Measurements from ENCODE around the gene PROCA1.

Gene PROCA1, protein sequence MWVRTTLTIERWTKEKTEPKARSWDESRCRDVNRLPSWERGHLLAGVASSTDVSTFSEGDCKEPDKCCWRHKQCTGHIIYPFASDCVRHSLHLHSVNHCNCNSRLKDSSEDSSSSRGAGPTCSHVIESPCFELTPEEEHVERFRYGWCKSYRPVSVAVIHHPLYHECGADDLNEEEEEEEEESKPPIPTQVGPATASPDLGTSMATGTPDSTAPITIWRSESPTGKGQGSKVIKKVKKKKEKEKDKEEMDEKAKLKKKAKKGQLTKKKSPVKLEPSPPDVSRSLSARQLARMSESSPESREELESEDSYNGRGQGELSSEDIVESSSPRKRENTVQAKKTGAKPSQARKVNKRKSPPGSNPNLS

DNA sequence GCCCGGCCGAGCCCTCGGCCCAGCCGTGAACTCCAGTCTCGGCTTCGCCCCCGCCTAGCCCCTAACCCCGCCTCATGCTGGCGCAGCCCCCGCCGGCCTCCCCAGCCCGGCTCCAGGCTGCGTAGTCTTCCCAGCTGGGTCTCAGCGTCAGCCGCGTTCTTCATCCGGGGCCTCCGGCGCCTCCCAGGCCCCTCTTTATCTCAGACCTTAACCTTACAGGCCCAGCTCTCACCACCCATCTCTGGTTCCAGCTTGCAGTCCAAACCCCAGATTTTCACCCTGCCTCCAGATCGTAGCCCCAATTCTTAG is at the start of gene PROCA1:
Gene PROCA1 (minus strand): TSS at position 166 of the 309 bp plus-strand sequence. CDS start 228 bp downstream, outside the sequence.
- DNase-seq, result peak; percentile 72

DNA sequence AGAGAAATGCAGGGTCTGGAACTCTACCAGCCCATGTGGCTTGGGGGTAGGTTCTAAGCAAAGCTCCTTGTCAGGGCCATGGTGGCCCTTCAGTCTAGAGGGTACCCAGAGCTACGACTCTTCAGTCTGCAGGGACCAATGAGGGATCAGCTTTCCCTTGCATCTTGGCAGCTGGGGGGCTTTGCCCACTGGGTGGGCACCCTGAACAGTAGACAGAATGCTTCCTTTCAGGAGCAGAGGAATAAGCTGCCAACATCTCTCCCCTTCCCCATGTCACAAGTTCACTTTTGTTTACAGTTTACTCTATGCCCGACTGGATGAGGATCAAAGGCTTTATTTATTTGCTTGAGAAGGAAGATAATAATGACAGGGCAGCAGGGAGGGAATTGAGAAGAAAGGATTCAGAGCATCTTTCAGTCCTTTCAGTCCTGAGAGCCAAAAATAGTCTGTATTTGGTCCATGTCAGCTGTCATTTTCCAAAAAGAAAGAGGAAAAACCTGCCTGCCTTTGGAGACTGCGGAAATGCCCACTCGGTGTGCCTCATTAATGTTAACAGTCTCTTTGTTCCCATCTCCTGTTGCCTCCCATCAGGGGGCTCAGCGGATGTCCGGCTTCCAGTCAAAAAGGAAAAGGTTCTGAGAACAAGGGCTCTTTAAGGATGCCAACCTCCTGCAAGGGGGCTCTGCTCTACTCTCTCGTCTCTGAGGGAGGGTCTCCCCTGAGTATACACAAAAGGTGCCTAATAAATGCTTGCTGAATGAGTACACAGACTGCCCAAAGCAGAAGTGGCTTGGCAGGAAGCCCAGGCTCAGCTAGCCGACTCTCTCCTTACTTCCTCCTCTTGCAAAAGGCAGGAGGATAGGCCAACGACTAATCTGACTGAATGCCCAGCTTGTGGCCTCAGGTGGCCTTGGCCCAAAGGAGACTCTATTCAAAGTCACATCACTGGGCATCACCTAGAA is 49.2 kb upstream of the PROCA1 start:
- peak; percentile 42 for DNase-seq

DNA sequence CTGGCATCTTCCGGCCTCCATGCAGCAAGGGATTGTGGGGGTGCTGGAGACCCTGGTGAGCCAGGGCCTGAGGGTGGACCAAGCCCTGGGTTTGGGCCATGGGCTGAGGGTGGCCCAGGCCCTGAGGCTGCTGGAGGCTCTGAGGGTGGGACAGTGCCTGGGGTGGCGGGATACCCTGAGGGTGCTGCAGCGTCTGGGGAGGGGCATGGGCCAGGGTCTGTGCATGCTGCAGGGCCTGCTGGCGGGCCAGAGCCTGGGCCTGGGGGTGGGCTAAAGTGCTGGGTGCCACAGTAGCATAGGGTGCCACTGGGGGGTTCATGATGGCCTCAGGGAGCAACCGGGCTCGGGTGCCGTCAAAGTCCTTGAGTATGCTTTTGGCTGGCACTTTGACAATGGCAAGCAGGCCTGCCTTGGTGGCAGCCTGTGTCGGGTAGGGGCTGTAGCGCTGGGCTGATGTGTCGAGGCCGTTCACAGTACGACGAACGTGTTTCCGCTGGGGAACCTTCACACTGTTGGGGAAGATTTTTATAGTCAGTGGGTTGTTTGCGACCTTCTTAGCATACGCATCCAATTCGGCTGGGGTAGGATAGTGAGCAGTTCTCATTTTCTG is 47.7 kb upstream of the PROCA1 start:
- DNase-seq, result no peak

DNA sequence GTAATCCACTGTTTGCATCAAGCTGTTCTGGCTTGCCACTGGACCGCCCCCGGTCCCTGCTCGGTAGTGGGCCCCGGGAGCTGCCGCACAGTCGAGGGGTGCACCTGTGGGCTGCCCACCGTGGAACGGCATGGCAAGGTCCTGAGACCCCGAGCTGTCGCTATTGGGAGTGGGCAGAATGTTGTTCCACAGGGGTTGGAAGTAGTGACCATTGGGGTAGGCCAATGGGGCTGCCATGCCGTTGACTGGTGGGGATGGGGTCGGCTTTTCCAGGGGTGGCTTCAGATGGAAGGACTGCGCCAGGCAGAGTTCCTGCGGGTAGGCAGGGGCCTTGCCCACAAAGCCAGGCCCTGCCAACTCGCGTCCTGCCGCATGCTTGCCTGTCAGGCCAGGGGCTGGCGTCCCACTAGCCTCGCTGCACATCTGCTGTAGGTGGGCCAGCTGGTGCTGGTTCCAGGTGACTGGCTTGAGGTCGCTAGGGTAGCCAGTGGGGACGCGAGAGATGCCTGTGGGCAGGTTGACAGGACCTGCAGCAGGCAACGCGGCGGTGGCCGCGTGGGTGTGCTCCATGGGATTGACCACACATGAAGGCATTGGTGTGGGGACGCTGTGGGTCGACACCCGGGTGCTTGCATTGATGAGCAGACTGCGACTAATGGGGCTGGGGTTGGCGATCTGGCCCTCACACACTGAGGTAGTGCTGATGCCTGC is 46.9 kb upstream of the PROCA1 start:
- DNase-seq, result no peak

DNA sequence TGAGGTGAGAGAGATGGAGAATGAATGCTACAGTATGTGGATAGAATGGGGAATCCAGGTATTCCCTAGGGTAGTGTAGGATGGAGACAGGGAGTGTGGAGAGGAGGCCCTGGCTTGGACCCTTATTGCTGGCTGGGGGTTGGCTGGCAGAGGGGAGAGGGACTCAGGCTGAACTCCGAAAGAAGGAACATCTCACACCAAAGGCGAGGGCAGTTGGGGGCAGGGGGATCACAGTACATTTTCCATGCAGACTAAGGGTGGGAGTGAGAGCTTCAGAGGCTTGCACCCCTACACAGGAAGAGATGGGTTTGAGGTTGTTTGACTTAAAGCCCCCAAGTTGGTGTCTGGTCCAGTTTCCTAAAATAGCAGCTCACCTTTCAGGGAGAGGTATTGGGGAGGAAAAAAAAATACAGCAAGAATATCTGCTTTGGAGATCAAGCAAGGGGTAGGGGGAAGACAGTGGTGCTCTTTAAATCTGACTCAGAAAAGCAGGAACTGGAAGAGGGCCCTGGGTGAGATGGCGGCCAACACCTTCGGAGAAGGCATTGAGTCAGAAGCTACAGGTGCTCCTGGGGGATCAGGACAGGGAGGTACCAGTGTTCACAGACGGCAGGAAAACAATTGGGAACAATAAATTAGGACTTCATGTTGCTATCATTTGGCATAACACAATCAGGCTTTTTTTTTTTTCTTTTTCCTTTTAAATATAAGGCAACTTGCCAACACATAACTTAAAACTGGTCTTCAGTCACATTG is 44.5 kb upstream of the PROCA1 start:
- no peak for DNase-seq

DNA sequence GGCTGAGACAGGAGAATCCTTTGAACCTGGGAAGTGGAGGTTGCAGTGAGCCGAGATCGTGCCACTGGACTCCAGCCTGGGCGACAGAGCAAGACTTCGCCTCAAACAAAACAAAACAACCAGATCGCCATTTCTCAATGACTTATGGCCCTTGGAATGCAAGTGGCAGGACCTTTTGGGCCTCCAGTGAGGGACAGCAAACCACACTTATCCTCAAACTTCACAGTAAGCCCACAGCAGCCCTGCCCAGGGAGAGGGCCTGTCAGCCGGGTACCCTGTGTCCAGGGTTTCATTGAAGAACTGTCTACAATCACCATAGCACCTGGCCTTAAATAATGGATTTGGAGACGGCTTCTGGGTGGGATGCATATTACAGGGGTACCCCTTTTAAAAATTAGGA is 43.8 kb upstream of the PROCA1 start:
- no peak for DNase-seq

DNA sequence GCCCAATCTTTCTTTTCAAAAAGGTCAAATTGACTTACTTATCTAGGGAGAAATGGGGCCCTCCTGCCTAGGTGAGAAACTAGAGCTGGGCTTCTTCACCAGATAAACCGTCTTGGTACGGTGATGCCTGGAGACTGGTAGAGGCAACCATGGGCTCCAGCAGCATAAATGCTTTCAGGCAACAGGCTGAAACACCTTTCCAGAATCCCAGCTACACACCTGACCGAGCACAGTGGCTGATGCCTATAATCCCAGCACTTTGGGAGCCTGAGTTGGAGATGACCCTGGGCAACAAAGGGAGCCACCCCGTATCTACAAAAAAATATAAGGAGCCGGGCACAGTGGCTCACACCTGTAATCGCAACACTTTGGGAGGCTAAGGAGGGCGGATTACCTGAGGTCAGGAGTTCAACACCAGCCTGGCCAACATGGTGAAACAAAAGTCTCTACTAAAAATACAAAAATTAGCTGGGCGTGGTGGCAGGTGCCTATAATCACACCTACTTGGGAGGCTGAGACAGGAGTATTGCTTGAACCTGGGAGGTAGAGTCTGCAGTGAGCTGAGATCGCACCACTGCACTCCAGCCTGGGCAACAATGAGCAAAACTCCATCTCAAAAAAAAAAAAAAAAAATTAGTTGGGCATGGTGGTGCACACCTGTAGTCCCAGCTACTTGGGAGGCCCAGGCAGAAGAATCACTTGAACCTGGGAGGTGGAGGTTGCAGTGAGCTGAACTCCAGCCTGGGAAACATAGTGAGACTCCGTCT is 40.1 kb upstream of the PROCA1 start:
- DNase-seq, result no peak

DNA sequence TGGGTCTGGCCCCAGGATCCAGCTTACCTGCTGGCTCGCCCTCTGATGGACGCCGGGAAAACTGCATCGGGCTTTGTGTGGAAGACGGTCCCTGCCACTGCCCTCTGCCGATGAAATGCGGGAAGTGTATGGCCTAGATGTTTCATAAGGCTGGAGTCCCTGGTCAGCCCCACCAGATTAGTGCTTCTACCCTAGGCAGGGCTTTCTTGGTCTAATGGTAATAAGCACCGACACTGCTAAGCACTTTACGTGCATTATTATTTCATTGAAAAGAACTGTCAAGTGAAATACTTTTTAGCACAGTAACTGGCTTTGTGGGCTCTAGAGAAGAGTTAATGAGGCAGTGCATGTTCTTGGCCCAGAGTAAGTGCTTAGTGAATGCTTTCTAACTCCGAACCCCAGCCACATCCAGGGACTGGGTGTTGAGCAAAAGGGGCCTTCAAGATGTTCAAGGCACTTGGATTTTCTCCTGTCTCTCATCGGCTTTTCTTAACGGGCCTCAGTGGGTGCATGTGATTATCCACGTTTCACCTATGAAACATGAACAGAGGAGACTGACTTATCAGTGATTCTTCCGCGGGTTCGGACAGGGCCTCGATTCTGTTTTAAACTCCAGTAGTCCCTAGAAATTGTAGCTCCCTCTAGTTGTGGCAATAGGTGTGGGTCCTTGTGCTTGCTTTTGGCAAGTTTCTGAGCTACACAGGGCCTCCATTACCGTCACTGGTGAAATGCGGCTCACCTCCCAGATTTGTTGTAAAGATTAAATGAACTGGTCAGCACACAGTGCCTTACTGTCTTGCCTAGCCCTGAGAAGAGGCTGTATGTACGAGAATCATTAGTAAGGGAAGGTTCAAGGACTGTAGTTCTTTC is 38.7 kb upstream of the PROCA1 start:
- peak; percentile 92 for DNase-seq

DNA sequence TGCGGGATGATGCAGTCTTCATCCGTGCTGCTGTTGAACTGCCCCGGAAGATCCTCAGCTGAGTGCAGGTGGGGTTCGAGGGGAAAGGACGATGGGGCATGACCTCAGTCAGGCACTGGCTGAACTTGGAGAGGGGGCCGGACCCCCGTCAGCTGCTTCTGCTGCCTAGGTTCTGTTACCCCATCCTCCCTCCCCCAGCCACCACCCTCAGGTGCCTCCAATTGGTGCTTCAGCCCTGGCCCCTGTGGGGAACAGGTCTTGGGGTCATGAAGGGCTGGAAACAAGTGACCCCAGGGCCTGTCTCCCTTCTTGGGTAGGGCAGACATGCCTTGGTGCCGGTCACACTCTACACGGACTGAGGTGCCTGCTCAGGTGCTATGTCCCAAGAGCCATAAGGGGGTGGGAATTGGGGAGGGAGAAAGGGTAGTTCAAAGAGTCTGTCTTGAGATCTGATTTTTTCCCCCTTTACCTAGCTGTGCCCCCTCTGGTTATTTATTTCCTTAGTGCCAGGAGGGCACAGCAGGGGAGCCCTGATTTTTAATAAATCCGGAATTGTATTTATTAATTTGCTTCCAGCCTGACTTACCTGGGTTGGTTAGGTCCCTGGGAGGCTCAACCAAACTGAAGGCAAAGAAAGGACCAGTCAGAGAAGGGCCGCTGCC is 38.0 kb upstream of the PROCA1 start:
- no peak for DNase-seq

DNA sequence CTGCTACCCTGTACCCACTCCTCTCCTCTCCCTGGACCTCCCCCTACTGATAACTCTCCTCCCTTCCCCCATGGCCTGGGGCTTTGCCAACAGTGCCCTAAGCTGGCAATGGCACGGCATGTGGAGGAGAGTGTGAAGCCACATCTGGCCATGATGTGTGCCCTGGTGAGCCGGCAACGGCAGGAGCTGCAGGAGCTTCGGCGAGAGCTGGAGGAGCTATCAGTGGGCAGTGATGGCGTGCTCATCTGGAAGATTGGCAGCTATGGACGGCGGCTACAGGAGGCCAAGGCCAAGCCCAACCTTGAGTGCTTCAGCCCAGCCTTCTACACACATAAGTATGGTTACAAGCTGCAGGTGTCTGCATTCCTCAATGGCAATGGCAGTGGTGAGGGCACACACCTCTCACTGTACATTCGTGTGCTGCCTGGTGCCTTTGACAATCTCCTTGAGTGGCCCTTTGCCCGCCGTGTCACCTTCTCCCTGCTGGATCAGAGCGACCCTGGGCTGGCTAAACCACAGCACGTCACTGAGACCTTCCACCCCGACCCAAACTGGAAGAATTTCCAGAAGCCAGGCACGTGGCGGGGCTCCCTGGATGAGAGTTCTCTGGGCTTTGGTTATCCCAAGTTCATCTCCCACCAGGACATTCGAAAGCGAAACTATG is 37.3 kb upstream of the PROCA1 start:
- no peak for DNase-seq

DNA sequence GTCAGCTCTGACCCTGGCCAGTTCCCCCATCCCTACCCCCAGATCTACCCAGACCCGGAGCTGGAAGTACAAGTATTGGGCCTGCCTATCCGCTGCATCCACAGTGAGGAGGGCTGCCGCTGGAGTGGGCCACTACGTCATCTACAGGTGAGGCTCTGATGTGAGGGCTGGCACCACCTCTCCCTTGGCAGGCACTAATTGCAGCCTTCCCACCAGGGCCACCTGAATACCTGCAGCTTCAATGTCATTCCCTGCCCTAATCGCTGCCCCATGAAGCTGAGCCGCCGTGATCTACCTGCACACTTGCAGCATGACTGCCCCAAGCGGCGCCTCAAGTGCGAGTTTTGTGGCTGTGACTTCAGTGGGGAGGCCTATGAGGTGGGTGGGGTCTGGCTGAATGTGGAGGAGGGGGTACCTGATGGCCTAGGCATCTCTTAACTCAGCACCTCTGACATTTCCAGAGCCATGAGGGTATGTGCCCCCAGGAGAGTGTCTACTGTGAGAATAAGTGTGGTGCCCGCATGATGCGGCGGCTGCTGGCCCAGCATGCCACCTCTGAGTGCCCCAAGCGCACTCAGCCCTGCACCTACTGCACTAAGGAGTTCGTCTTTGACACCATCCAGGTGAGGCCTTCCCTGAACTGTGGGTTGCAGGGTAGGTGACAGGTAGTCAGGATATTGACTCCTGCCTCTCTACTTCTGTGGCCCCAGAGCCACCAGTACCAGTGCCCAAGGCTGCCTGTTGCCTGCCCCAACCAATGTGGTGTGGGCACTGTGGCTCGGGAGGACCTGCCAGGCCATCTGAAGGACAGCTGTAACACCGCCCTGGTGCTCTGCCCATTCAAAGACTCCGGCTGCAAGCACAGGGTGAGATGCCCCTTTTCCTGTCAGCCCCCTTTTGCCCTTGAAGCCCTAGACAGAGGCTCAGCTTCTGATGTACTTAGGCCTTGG is 36.4 kb upstream of the PROCA1 start:
- DNase-seq, result no peak

DNA sequence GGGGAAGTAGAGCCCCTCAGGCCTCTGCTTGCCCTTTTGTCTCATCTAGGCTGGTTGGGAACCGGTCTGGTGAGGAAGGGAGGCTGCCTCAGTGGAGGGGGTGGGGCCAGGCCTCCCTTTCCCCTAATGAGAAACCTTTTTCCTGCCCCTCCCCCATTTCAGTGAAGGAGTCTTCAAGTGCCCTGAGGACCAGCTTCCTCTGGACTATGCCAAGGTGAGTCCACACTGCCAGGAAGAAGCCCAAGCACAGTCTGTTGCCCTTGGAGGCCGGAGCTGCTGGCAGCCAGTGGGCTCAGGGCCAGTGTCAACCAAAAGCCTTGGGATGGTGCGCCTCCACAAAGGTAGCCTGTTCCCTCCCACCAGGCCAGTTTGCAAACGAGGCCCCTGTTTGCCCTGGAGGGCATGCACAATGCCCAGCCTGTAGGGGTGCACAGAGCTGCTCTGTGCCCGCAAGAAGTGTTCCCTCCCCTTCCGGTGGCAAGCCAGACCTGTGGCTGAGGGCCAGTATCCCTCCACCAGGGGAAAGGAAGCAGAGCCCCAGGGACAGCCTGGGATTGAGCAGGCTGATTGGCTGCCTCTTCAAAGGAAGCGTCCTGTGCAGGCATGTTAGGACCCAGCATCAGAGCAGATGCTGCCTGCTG is 35.5 kb upstream of the PROCA1 start:
- DNase-seq, result no peak

DNA sequence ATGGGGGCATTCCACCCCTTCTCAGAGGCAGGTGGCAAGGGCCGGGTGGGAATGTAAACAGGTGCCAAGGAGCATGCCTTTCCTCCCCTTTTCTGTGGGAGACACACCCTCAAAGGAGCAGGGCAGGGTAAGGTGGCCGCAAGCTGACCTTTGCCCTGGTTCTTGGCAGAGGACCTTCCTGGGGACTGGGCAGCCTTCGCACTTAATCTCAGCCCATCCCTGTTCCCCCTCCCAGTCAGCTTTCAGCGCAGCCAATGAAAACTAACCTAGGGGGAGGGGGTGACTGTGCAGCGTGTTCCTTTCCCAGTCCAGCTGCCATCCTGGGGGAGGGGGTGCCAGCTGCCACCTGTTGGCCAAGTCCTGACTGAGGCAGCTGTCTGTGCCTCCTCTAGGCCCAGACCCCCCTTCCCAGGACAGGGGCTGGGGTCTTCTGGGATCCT is 34.9 kb upstream of the PROCA1 start:
- no peak for DNase-seq

DNA sequence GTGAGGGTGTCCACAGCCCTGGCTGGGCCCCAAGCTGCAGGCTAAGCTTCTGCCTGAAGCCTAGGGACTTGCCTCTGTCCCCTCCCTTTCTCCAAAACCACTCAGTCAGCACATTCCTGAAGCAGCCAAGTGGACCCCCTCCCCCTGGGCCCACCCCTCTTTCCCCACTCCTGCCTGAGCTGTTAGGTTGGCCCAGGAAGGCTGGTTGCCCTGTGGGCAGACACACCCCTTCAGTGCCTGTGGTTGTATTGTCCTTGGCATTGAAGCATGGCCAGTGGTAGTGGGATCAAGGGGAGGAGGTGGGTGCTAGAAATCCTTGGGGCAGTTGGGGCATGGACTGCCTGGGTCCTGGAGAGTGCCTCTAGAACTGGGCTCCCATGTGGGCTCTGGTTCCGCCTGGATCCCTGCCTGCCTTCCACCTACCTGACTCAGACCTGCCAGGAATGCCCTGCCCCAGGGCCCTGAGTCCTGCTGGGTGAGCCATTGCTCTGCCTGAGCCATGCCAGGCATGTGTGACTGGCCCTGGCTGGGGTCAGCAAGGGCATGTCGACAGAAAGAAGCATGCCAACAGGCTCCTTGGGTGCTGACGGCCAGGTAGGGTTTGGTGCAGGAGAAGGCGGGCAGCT is 34.2 kb upstream of the PROCA1 start:
- DNase-seq, result no peak

DNA sequence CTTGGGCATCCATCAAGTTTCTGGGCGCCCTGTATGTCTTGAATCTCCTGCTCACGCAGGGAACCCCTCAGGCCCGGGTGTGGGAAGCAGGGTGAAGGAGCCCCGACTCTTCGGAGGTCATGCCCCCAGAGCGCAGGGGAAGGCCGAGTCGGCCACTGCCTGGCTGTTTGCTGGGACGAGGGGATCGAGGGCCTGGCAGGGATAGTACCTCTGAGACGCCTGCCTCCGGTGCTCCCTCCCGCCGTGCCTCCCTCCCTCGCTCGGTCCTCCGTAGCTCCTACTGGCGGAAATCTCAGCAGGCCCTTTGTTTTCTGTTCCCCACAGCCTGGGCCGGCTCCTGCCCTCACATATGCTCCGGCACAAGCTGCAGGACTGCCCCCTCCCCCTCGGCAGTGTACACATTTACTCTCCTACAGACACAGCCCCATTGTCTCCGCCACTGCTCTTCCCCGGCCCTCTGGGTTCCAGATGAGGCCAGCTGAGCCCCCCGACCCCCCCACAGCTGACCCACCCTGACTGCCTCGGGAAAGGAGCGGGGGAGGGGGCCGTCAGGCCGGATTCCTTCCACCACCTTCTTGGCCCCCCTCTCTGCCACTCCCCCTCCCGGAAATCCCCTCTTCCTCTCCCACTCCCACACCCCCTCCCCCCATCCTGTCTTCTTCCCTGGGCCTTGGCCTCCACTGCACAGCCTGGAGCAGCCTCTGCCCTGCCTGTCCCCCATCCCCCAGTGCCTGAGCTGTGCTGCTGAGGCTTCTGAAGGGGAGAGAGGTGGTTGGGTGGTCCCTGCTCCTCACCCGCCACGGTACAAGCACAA is 33.5 kb upstream of the PROCA1 start:
- DNase-seq, result no peak

All from hematopoietic multipotent progenitor cell treated with erythropoietin and hydrocortisone succinate and interleukin-3 and kit ligand, for 8 days (in vitro differentiated cells).